Heart right ventricle (tissue), 16 donors: ENCODE data around the gene RBM45. TPM values are rescaled to one million over a fixed set of nuclear protein-coding genes. Genes with fewer than 3 reads are reported as not detected.

Experiments
- ATAC-seq, 8 donors: fragments of 200-7000 bp; cut with Tn5 transposase; one replicate each; pipeline ENCODE4 v1.9.1; 2020; ENCODE audit warnings: mild to moderate bottlenecking in 8 of 8, moderate library complexity in 8 of 8, moderate number of reproducible peaks in 1 of 8
- DNase-seq, 2 donors: peaks; one replicate each; pipeline ENCODE4 v3.0.0-alpha.2; 2020
- H3K27ac ChIP-seq, 10 donors: fragments of 200-600 bp; sonication (generic) in 2 of 10; one replicate each; pipeline versions ENCODE4 v1.5.0 to v1.8.0; 2020 to 2022; ENCODE audit warnings: mild to moderate bottlenecking in 3 of 10
- H3K27me3 ChIP-seq, 7 donors: fragments of 200-600 bp; one replicate each; pipeline ENCODE4 v1.8.0; 2021 to 2022; ENCODE audit warnings: mild to moderate bottlenecking in 2 of 7
- H3K36me3 ChIP-seq, 9 donors: fragments of 200-600 bp; sonication (generic) in 1 of 9; one replicate each; pipeline versions ENCODE4 v1.5.0 to v1.8.0; 2020 to 2022; ENCODE audit warnings: mild to moderate bottlenecking in 2 of 9
- H3K4me1 ChIP-seq, 9 donors: fragments of 200-600 bp; sonication (generic) in 1 of 9; one replicate each; pipeline versions ENCODE4 v1.5.0 to v1.8.0; 2020 to 2022; ENCODE audit warnings: mild to moderate bottlenecking in 4 of 9
- H3K4me3 ChIP-seq, 10 donors: fragments of 200-600 bp; sonication (generic) in 2 of 10; one replicate each; pipeline versions ENCODE4 v1.5.0 to v1.8.0; 2020 to 2022; ENCODE audit warnings: mild to moderate bottlenecking in 7 of 10, moderate library complexity in 2 of 10
- H3K9me3 ChIP-seq, 11 donors: fragments of 200-600 bp in 10 of 11; sonication (generic) in 2 of 11; one replicate each; pipeline versions ENCODE4 v1.5.0 to v1.8.0; 2013 to 2022; ENCODE audit warnings: mild to moderate bottlenecking in 2 of 11, control low read depth in 1 of 11, moderate library complexity in 1 of 11
- WGBS, 2 donors: extraction: QIAGEN DNeasy Blood & Tissue Kit; methylation state at CpG; one replicate each; pipeline ENCODE4 v1.1.7; 2013; ENCODE audit warnings: inconsistent platforms in 1 of 2; 5-methylcytosine and 5-hydroxymethylcytosine counted together
- intact Hi-C, 10 donors: fragments of 100-400 bp; cut with DNase I; formaldehyde crosslinking; loops; one replicate each; pipeline versions ENCODE4 v1.11.1 to v1.14.2; 2022
- polyA plus RNA-seq, 2 donors: library from polyadenylated mRNA; stranded (reverse); fragments of 200-250 nt; gene quantifications; one replicate each; pipeline ENCODE4 v1.2.3, GENCODE V29; 2013
- total RNA-seq, 10 donors: library from RNA; stranded (reverse); fragmentation: NEBNext Ultra II Directional in 3 of 10; extraction: Animal tissue kit (Norgen Biotek cat#: 25700) in 3 of 10; gene quantifications; one replicate each; pipeline versions ENCODE4 v1.2.1 to v1.2.4, GENCODE V29; 2021 to 2023
- TF ChIP-seq, protein P1 (sequence below), 9 donors: fragments of 200-600 bp; sonication (generic) in 2 of 9; IDR thresholded peaks; one replicate each; pipeline versions ENCODE4 v1.5.0 to v1.8.0; 2021 to 2022; ENCODE audit warnings: antibody characterized with exemption in 9 of 9, mild to moderate bottlenecking in 5 of 9, moderate library complexity in 1 of 9
- donor health status: Arrhythmogenic right ventricular cardiomyopathy.
- donor health status: ischemic (EF 13 %, LVEDD 7.1; RV severe dilation, severe dysfunction).
- donor health status: healthy with polysubstance abuse.
- donor health status: DM: no; HTN: yes; CAD: no.
- donor health status: DM: no; HTN: no; CAD: no.
- donor health status: ischemic (EF 25% LVEDD 6.9; RV normal size, moderate dysfunction).
- donor health status: ischemic (EF 25% LVEDD 5.7; RV mildly dilated, moderate dysfunction).
- donor health status: healthy.
- donor health status: DM: yes; HTN: yes; CAD: no.
- donor health status: Ischemic cardiomyopathy.
- donor health status: ischemic (EF 35%, LVEDD 5.7; RV mildly dilated, moderate dysfunction).
- donor health status: nonischemic (EF 11% LVEDD 7.7; RV severe dilation, severe dysfunction).
- donor health status: DM: yes; HTN: yes; CAD: no.
- donor health status: PGD.
- donor health status: ischemic (EF 29% LVEDD 5.4; RV normal size, mild dysfunction).
- donor health status: nonischemic (EF 23%, LVEDD 6.1; RV moderate dilation, normal function).

Gene RBM45
- total and polyA plus RNA-seq, 12 donors = 4.4 to 13.7 (median 5.9) TPM

DNA sequence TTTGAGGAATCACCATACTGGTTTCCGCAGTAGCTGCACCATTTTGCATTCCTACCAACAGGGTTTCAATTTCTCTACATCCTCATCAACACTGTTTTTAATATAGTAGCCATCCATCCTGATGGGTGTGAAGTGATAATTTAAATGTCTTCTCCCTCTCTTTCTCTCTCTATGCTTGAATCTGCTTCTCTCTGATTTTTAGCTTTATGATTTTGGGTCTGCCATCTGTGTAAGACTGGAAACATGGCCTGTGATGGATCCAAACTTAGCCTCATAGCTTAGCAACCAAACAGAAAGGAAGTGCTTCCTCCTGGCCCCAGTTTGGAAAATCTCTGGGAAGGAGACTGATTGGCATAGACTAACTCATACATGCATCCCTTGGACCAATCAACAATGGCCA lies 48.4 kb downstream of the RBM45 start:
- ATAC-seq (no peak), DNase-seq (no peak)
- peaks cover 0 to 2% (median 0%) of the 10 kb centered on the region in 11 donors for H3K9me3 ChIP-seq
- H3K36me3 ChIP-seq = no peaks in the 10 kb centered on the region
- no peak overlapping the region for H3K27ac ChIP-seq
- peaks cover 0 to 9% (median 0%) of the 10 kb centered on the region in 9 donors for H3K4me1 ChIP-seq
- H3K4me3 ChIP-seq = no peak overlapping the region
- 93 to 97% methylated on average over 1 of the region's 1 CpG for WGBS, 2 donors
- H3K27me3 ChIP-seq = no peaks in the 10 kb centered on the region
- TF ChIP-seq, protein P1, sequence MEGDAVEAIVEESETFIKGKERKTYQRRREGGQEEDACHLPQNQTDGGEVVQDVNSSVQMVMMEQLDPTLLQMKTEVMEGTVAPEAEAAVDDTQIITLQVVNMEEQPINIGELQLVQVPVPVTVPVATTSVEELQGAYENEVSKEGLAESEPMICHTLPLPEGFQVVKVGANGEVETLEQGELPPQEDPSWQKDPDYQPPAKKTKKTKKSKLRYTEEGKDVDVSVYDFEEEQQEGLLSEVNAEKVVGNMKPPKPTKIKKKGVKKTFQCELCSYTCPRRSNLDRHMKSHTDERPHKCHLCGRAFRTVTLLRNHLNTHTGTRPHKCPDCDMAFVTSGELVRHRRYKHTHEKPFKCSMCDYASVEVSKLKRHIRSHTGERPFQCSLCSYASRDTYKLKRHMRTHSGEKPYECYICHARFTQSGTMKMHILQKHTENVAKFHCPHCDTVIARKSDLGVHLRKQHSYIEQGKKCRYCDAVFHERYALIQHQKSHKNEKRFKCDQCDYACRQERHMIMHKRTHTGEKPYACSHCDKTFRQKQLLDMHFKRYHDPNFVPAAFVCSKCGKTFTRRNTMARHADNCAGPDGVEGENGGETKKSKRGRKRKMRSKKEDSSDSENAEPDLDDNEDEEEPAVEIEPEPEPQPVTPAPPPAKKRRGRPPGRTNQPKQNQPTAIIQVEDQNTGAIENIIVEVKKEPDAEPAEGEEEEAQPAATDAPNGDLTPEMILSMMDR (IDR thresholded peaks at IDR 0.05) = no peak
- intact Hi-C loops = no loop called here

DNA sequence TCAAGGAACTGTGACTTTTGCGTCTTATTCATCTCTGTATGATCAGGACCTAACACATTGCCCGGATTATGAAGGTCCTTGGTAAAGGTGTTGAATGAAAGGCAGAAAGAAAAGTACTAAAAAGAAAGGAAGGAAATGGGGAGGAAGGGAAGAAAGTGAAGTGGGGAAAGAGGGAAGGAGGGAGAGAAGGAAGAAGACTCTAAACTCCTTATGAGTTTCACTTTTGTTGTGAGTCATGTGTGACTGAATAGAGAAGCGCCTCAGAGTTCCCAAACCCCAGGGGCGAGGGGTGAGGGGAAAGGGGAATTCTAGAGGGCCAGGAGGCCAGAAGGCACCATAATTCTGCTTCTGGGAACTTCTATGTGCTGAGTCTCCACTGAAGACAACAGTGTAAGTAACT lies 51.2 kb downstream of the RBM45 start:
- peaks cover 0 to 9% (median 0%) of the 10 kb centered on the region in 9 donors for H3K4me1 ChIP-seq
- H3K9me3 ChIP-seq = no peaks in the 10 kb centered on the region
- 65 to 67% methylated on average over 4 of the region's 4 CpGs for WGBS, 2 donors
- intact Hi-C loops = no loop called here
- peak overlapping the region in 1 of 10 donors; percentile 12 for H3K27ac ChIP-seq
- H3K36me3 ChIP-seq = no peaks in the 10 kb centered on the region
- ATAC-seq = no peak
- no peak for DNase-seq
- TF ChIP-seq, protein P1 (IDR thresholded peaks at IDR 0.05) = no peak
- no peaks in the 10 kb centered on the region for H3K27me3 ChIP-seq
- H3K4me3 ChIP-seq = no peak overlapping the region

DNA sequence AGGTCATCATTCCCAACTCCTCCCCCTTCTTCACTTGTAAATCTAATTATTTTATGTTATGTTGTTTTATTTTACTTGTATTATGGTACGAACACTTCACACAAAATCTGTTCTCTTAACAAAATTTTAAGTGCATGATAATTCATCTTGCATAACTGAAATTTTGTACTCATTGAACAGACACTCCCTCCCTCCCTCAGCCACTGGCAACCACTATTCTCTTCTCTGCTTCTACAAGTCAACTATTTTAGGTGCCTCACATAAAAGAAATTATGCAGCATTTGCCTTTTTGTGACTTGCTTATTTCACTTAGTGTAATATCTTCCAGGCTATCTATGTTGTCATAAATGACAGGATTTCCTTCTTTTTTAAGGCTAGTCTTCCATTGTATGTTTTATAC lies 51.7 kb downstream of the RBM45 start:
- H3K4me3 ChIP-seq = no peak overlapping the region

DNA sequence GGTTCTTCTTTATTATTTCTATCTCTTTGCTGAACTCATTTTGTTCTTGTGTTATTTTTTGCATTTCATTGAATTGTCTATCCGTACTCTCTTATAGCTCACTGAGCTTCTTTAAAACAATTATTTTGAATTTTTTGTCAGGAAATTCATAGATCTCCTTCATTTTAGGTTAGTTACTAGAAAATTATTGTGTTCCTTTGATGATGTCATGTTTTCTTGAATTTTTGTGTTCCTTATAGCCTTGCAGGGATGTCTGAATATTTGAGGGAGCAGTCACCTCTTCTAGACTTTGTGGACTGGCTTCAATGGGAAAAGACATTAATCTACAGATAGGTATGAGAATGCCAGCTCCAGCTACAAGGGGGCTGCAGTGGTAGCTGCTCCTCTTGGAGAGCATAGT lies 61.4 kb downstream of the RBM45 start:
- intact Hi-C loops = no loop called here
- Histone ChIP-seq H3K4me1 (no peaks in the 10 kb centered on the region), H3K27me3 (peaks cover 0 to 16% (median 0%) of the 10 kb centered on the region in 7 donors), H3K4me3 (no peak overlapping the region), H3K9me3 (peaks cover 0 to 7% (median 0%) of the 10 kb centered on the region in 11 donors), H3K27ac (no peak overlapping the region), H3K36me3 (no peaks in the 10 kb centered on the region)
- DNase-seq (no peak), ATAC-seq (no peak)
- 92 to 98% methylated on average over 1 of the region's 1 CpG for WGBS, 2 donors
- TF ChIP-seq, protein P1 (IDR thresholded peaks at IDR 0.05) = no peak

More for the DNA sequence above, 51.7 kb downstream of the RBM45 start:
- Histone ChIP-seq H3K9me3 (no peaks in the 10 kb centered on the region), H3K36me3 (no peaks in the 10 kb centered on the region), H3K4me1 (peaks cover 0 to 9% (median 0%) of the 10 kb centered on the region in 9 donors), H3K27me3 (no peaks in the 10 kb centered on the region), H3K27ac (peak overlapping the region in 1 of 10 donors; percentile 12)
- intact Hi-C loops = no loop called here
- TF ChIP-seq, protein P1 (IDR thresholded peaks at IDR 0.05) = no peak
- DNase-seq = no peak
- WGBS, 2 donors = 0 to 50% methylated on average over 1 of the region's 1 CpG
- no peak for ATAC-seq
